ENCODE measurements around the gene GET4. TPM values are rescaled to one million over a fixed set of nuclear protein-coding genes. Genes with fewer than 3 reads are reported as not detected.

The GET4 gene
- total and polyA plus RNA-seq, 2 of the 13 experiments (the other 11 are each of a cell fraction or from before 2014, with no cell fraction given): 28.2 to 35.2 TPM

DNA sequence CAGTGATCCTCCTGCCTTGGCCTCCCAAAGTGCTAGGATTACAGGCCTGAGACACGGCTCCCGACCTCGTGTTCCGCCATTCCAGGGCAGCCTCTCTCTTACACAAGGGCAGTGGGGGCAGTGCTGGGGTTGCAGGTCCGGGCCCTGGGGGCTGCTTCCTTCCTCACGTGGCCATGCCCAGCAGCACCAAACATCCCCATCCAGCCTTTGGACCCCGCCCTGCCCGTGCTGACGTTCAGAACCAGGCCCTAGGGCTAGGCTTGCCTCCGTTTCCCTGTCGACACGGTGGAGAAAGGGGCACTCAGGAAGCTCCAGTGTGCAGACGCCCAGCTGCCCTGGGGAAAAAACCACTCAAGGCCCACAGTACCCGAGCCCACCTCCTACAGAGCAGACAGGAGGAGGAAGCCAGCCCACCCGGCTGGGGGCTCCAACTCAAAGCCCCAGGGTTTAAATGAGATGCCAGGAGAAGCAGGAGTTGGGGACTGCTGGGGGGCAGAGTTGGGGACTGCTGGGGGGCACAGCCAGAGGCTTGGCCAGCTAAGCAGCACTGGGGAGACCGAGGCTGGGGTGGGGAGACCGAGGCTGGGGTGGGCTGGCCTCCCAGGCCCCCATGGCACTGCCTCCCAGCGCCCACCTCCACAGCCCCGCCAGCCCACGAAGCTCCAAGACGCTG lies 42.2 kb downstream of the GET4 start (continued):
- TF ChIP-seq CEBPB (IDR thresholded peaks at IDR 0.05; ENCODE audit: borderline replicate concordance, low read depth, low read length): no peak

DNA sequence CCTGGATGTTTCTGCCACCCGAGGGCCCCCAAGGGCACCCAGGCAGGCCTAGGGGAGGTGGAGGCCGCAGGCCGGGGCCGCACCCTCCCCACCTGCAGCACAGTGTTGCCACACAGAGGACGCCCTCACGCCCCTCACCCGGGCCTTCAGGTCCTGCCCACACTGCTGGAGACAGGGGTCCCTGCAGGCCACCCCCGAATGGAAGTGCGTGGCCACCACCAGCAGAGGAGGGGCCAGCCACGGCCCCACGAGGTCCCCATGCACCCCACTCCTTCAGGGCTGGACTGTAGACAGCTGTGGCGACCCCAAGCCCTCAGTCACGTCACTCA lies 42.7 kb downstream of the GET4 start:
- Histone ChIP-seq H3K27ac (ENCODE audit: extremely low read length, insufficient read depth, low read length) (no peak overlapping the region), H2AFZ (ENCODE audit: low read length) (no peak overlapping the region), H3K4me3 (replicated peaks in 1 of 3; ENCODE audit: insufficient read depth in 1 of 3, low read depth in 2 of 3, low read length in 3 of 3) (no peak overlapping the region), H3K9me3 (ENCODE audit: low read length) (no peaks in the 10 kb centered on the region), H3K27me3 (ENCODE audit: control insufficient read depth in 1 of 2, insufficient read depth in 2 of 2, low read length in 2 of 2) (no peaks in the 10 kb centered on the region), H4K20me1 (ENCODE audit: insufficient read depth, low read length) (no peaks in the 10 kb centered on the region), H3K36me3 (replicated peaks in 1 of 2; ENCODE audit: control insufficient read depth in 1 of 2, insufficient read depth in 2 of 2, low read length in 2 of 2) (no peaks in the 10 kb centered on the region), H3K4me1 (ENCODE audit: insufficient read depth, low read length) (peaks cover 9% of the 10 kb centered on the region; the same call in 1 of the 2 replicates), H3K9ac (ENCODE audit: insufficient read depth, low read depth, low read length) (no peak overlapping the region), H3K4me2 (ENCODE audit: low read depth, low read length) (no peak overlapping the region), H3K79me2 (ENCODE audit: insufficient read depth, low read length) (no peaks in the 10 kb centered on the region)
- ChIA-PET POLR2A (no interaction called here), CTCF (ENCODE audit: low intra/inter-chr PET ratio, low total read pairs) (no interaction called here)
- TF ChIP-seq KDM4B (CRISPR knock-in tag; IDR thresholded peaks at IDR 0.05): no peak
- TF ChIP-seq NR3C1 (CRISPR knock-in tag; IDR thresholded peaks at IDR 0.05): no peak
- TF ChIP-seq RCOR2 (CRISPR knock-in tag; IDR thresholded peaks at IDR 0.05): no peak
- TF ChIP-seq KDM3A (CRISPR knock-in tag; IDR thresholded peaks at IDR 0.05; ENCODE audit: low read depth): no peak
- TF ChIP-seq HDAC6 (IDR thresholded peaks at IDR 0.05; ENCODE audit: low read depth, low read length): no peak
- no peak for TF ChIP-seq ZMYM4 (CRISPR knock-in tag; IDR thresholded peaks at IDR 0.05)
- no peak for TF ChIP-seq EP300 (IDR thresholded peaks at IDR 0.05; ENCODE audit: low read depth in 2 of 2, low read length in 2 of 2)
- no peak for TF ChIP-seq EP300 (CRISPR knock-in tag; IDR thresholded peaks at IDR 0.05; ENCODE audit: borderline replicate concordance)
- TF ChIP-seq, protein P1, sequence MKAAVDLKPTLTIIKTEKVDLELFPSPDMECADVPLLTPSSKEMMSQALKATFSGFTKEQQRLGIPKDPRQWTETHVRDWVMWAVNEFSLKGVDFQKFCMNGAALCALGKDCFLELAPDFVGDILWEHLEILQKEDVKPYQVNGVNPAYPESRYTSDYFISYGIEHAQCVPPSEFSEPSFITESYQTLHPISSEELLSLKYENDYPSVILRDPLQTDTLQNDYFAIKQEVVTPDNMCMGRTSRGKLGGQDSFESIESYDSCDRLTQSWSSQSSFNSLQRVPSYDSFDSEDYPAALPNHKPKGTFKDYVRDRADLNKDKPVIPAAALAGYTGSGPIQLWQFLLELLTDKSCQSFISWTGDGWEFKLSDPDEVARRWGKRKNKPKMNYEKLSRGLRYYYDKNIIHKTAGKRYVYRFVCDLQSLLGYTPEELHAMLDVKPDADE (CRISPR knock-in tag; IDR thresholded peaks at IDR 0.05): no peak
- TF ChIP-seq ZNF256 (CRISPR knock-in tag; conservative IDR thresholded peaks at IDR 0.05): no peak
- no peak for TF ChIP-seq CENPX (CRISPR knock-in tag; IDR thresholded peaks at IDR 0.05)
- TF ChIP-seq STAG1 (CRISPR knock-in tag; IDR thresholded peaks at IDR 0.05): no peak
- no peak for TF ChIP-seq SIN3B (IDR thresholded peaks at IDR 0.05; ENCODE audit: low read length)
- no peak for TF ChIP-seq YEATS2 (CRISPR knock-in tag; IDR thresholded peaks at IDR 0.05; ENCODE audit: borderline replicate concordance)
- TF ChIP-seq ZNF460 (CRISPR knock-in tag; IDR thresholded peaks at IDR 0.05; ENCODE audit: borderline replicate concordance): no peak
- TF ChIP-seq MIER3 (CRISPR knock-in tag; IDR thresholded peaks at IDR 0.05; ENCODE audit: borderline replicate concordance): no peak
- no peak for TF ChIP-seq SIN3A (IDR thresholded peaks at IDR 0.05; ENCODE audit: borderline replicate concordance, low read depth, low read length)
- TF ChIP-seq, protein P2, sequence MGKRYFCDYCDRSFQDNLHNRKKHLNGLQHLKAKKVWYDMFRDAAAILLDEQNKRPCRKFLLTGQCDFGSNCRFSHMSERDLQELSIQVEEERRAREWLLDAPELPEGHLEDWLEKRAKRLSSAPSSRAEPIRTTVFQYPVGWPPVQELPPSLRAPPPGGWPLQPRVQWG (CRISPR knock-in tag; IDR thresholded peaks at IDR 0.05; ENCODE audit: borderline replicate concordance, low read depth): no peak
- no peak for TF ChIP-seq FOXC1 (CRISPR knock-in tag; IDR thresholded peaks at IDR 0.05; ENCODE audit: borderline replicate concordance)
- TF ChIP-seq, protein P3, sequence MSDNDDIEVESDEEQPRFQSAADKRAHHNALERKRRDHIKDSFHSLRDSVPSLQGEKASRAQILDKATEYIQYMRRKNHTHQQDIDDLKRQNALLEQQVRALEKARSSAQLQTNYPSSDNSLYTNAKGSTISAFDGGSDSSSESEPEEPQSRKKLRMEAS (IDR thresholded peaks at IDR 0.05): no peak
- no peak for ATAC-seq
- FAIRE-seq: no peak
- intact Hi-C loops (cut with micrococcal nuclease; ENCODE audit: unreplicated experiment) (no loop called here), in situ Hi-C loops (cut with HindIII; ENCODE audit: extremely low pct_ligation_motif_present, low pct_unique_long_range_greater_than_20kb) (no loop called here)
- BruUV-seq (replicated peaks): no TSS peak
- 92% methylated on average over 3 of the region's 13 CpGs for WGBS (ENCODE audit: low lambda C conversion rate)
- no peak for DNase-seq (ENCODE audit: low spot score)

Measured in HepG2 (cell line).